Endothelial cell of umbilical vein (primary cell): ENCODE results near the gene RHBDF1. TPM values are rescaled to one million over a fixed set of nuclear protein-coding genes. Genes with fewer than 3 reads are reported as not detected.

Source experiments
- BruUV-seq: library from RNA; stranded (reverse); fragments of 400-500 nt; replicated peaks from 2 replicates; lab custom pipeline; 2021; lab: Mats Ljungman, UMichigan
- CTCF ChIA-PET: fragments of 300-600, 350-600 bp; sonication (Branson Sonifier 250); formaldehyde crosslinking; loops from one replicate; lab custom pipeline; 2021; ENCODE audit warnings: antibody characterized with exemption, inconsistent platforms; lab: Charles Lee
- POLR2A ChIA-PET: fragments of 300-600, 350-600 bp; sonication (Branson Sonifier 250); formaldehyde crosslinking; loops from one replicate; lab custom pipeline; 2021; ENCODE audit warnings: antibody characterized with exemption, inconsistent platforms; lab: Charles Lee
- DNase-seq: peaks from one replicate; pipeline ENCODE4 v3.0.0-alpha.2; 2011; ENCODE audit warnings: low read depth, low spot score
- FAIRE-seq: peaks from 2 replicates; lab custom pipeline; 2011; peaks lifted over from hg19 to GRCh38; lab: Jason Lieb, UNC
- H2AFZ ChIP-seq: 2 replicates; pipeline ENCODE4 v1.6.0; 2012; ENCODE audit warnings: low read depth, low read length, control low read depth, inconsistent platforms
- H3K27ac ChIP-seq: 2 replicates; pipeline ENCODE4 v1.5.1; 2011; ENCODE audit warnings: low read depth, mild to moderate bottlenecking, control low read depth, low read length, moderate library complexity; ENCODE audit not compliant: insufficient read depth
- H3K27me3 ChIP-seq, 2 experiments: 2 replicates each; pipeline versions ENCODE4 v1.6.0 to v1.6.1; 2011; ENCODE audit warnings: low read length in 2 of 2, mixed read lengths in 1 of 2; ENCODE audit not compliant: control insufficient read depth in 2 of 2, insufficient read depth in 2 of 2
- H3K36me3 ChIP-seq, 2 experiments: 2 replicates in 1 of 2; 3 replicates in 1 of 2; pipeline ENCODE4 v1.5.1; 2011; ENCODE audit warnings: low read length in 2 of 2, mild to moderate bottlenecking in 1 of 2, moderate library complexity in 1 of 2; ENCODE audit not compliant: control insufficient read depth in 2 of 2, insufficient read depth in 2 of 2; ENCODE audit errors: extremely low read depth in 1 of 2
- H3K4me1 ChIP-seq: 3 replicates; pipeline ENCODE4 v1.5.1; 2011; ENCODE audit warnings: mild to moderate bottlenecking, low read length; ENCODE audit not compliant: control insufficient read depth, insufficient read depth; ENCODE audit errors: extremely low read depth
- H3K4me2 ChIP-seq: 2 replicates; pipeline ENCODE4 v1.6.1; 2011; ENCODE audit warnings: low read length, control low read depth, mixed read lengths; ENCODE audit not compliant: insufficient read depth
- H3K4me3 ChIP-seq, 3 experiments: fragments of 200-600 bp in 1 of 3; sonication (generic), shearing (Covaris generic) in 1 of 3; replicated peaks in 1 of 3; 2 replicates each; pipeline ENCODE4 v1.5.1; 2011 to 2016; ENCODE audit warnings: control low read depth in 3 of 3, low read length in 3 of 3, mild to moderate bottlenecking in 2 of 3, inconsistent platforms in 1 of 3, low read depth in 1 of 3, moderate library complexity in 1 of 3; ENCODE audit not compliant: insufficient read depth in 1 of 3
- H3K79me2 ChIP-seq: 2 replicates; pipeline ENCODE4 v1.6.0; 2012; ENCODE audit warnings: low read length, inconsistent platforms; ENCODE audit not compliant: control insufficient read depth, insufficient read depth
- H3K9ac ChIP-seq: replicated peaks from 2 replicates; pipeline ENCODE3; 2011; ENCODE audit warnings: low read length, control low read depth; ENCODE audit not compliant: insufficient read depth; ENCODE audit errors: extremely low read depth
- H3K9me1 ChIP-seq: replicated peaks from 3 replicates; pipeline ENCODE4 v1.6.0; 2011; ENCODE audit warnings: mild to moderate bottlenecking, low read length; ENCODE audit not compliant: control insufficient read depth, insufficient read depth; ENCODE audit errors: extremely low read depth
- H3K9me3 ChIP-seq: replicated peaks from 2 replicates; pipeline ENCODE4 v1.5.1; 2012; ENCODE audit warnings: low read length, inconsistent platforms; ENCODE audit not compliant: control insufficient read depth, insufficient read depth
- H4K20me1 ChIP-seq: replicated peaks from 2 replicates; pipeline ENCODE3; 2011; ENCODE audit warnings: mild to moderate bottlenecking, low read length; ENCODE audit not compliant: control insufficient read depth, insufficient read depth; ENCODE audit errors: extremely low read depth
- CTCF ChIP-seq, 2 donors: IDR thresholded peaks; 1 replicate in 1 of 2; 2 replicates in 1 of 2; pipeline ENCODE4 v1.5.1; 2011; ENCODE audit warnings: low read length in 2 of 2, mild to moderate bottlenecking in 2 of 2, moderate library complexity in 2 of 2, control low read depth in 1 of 2, inconsistent platforms in 1 of 2, low read depth in 1 of 2; ENCODE audit not compliant: insufficient read depth in 1 of 2; ENCODE audit errors: extremely low read depth in 1 of 2
- EZH2 ChIP-seq: IDR thresholded peaks from 2 replicates; pipeline ENCODE4 v1.6.1; 2012; ENCODE audit warnings: borderline replicate concordance, low read depth, mild to moderate bottlenecking, moderate library complexity, low read length, inconsistent platforms; ENCODE audit not compliant: severe bottlenecking
- FOS ChIP-seq: IDR thresholded peaks from 2 replicates; pipeline ENCODE4 v1.6.1; 2011; ENCODE audit warnings: mild to moderate bottlenecking, low read length, moderate library complexity, borderline replicate concordance; ENCODE audit not compliant: insufficient read depth
- GATA2 ChIP-seq: IDR thresholded peaks from 2 replicates; pipeline ENCODE4 v1.7.0; 2011; ENCODE audit warnings: low read depth, mild to moderate bottlenecking, moderate library complexity, mixed read lengths, low read length; ENCODE audit not compliant: insufficient read length, insufficient read depth
- JUN ChIP-seq: IDR thresholded peaks from 2 replicates; pipeline ENCODE4 v1.6.1; 2011; ENCODE audit warnings: borderline replicate concordance, low read depth; ENCODE audit not compliant: insufficient read length, insufficient read depth
- MAX ChIP-seq: IDR thresholded peaks from 2 replicates; pipeline ENCODE4 v1.6.1; 2011; ENCODE audit not compliant: insufficient read depth, insufficient read length
- MYC ChIP-seq: IDR thresholded peaks from one replicate; pipeline ENCODE4 v1.6.1; 2011; ENCODE audit warnings: mild to moderate bottlenecking, low read depth, low read length
- POLR2A ChIP-seq: IDR thresholded peaks from 2 replicates; pipeline ENCODE4 v1.6.1; 2012; ENCODE audit warnings: low read depth, mild to moderate bottlenecking, control low read depth, low read length
- POLR2AphosphoS5 ChIP-seq: IDR thresholded peaks from 2 replicates; pipeline ENCODE4 v1.6.1; 2012; ENCODE audit warnings: low read depth, mild to moderate bottlenecking, control low read depth, low read length, moderate library complexity; ENCODE audit not compliant: insufficient read depth
- dilution Hi-C: fragments of 300-500 bp; cut with MboI; formaldehyde crosslinking; loops from one replicate; pipeline ENCODE4 v1.15.0; 2019; ENCODE audit warnings: low sequenced_read_pairs; ENCODE audit not compliant: extremely low pct_ligation_motif_present
- intact Hi-C: fragments of 100-400 bp; cut with micrococcal nuclease; formaldehyde crosslinking; loops from one replicate; pipeline ENCODE4 v1.10.0; 2022
- polyA plus RNA-seq, 4 experiments: library from polyadenylated mRNA; depleted of rRNA in 3 of 4; stranded (reverse) in 3 of 4; unstranded in 1 of 4; fragments of >200 nt; gene quantifications; 2 replicates each; pipeline versions ENCODE4 v1.2.1 to v1.2.3, GENCODE V29; 2011 to 2012; ENCODE audit warnings: missing spikeins in 1 of 4
- total RNA-seq: library from RNA; stranded (reverse); gene quantifications from 2 replicates; pipeline ENCODE4 v1.2.3, GENCODE V29; 2021

Gene RHBDF1
- total and polyA plus RNA-seq, 2 donors (not counting 3 experiments of a cell fraction or from before 2014, with no cell fraction given), result 57.0 to 113 TPM

GRCh38 chr16:119835-120491 lies 47.5 kb upstream of the RHBDF1 start:
- no peak overlapping the region for H2AFZ ChIP-seq
- H3K9me1 ChIP-seq, result no peaks in the 10 kb centered on the region
- H4K20me1 ChIP-seq, result no peaks in the 10 kb centered on the region
- no TSS peak for BruUV-seq
- no peaks in the 10 kb centered on the region for H3K4me1 ChIP-seq
- no peaks in the 10 kb centered on the region for H3K79me2 ChIP-seq
- H3K9me3 ChIP-seq, result no peaks in the 10 kb centered on the region
- no peak overlapping the region for H3K27ac ChIP-seq
- H3K36me3 ChIP-seq, result peaks cover 0 to 7% of the 10 kb centered on the region in 2 experiments
- intact Hi-C loops (no loop called here), dilution Hi-C loops (no loop called here)
- DNase-seq (no peak), FAIRE-seq (no peak)
- no peak overlapping the region for H3K4me3 ChIP-seq
- no peak overlapping the region for H3K9ac ChIP-seq
- POLR2A ChIA-PET, result no interaction called here
- TF ChIP-seq JUN, result no peak
- TF ChIP-seq POLR2AphosphoS5, result no peak
- no peak for TF ChIP-seq GATA2
- no peak for TF ChIP-seq POLR2A
- TF ChIP-seq MAX, result no peak
- H3K4me2 ChIP-seq, result no peak overlapping the region
- CTCF ChIA-PET, result interaction anchor here (0.6 to 4.0 kb wide), 6 partner anchors 9 to 242 kb away, joined by 3 to 34 read pairs (median 8); partner anchors contain the start of genes HBQ1 and NPRL3
- H3K27me3 ChIP-seq, result no peaks in the 10 kb centered on the region

GRCh38 chr16:119295-119694 lies 46.9 kb upstream of the RHBDF1 start:
- Histone ChIP-seq H2AFZ (no peak overlapping the region), H3K79me2 (no peaks in the 10 kb centered on the region), H3K27ac (no peak overlapping the region), H3K9ac (no peak overlapping the region), H3K4me3 (no peak overlapping the region), H3K36me3 (peaks cover 0 to 7% of the 10 kb centered on the region in 2 experiments), H3K9me3 (no peaks in the 10 kb centered on the region), H3K27me3 (no peaks in the 10 kb centered on the region), H3K9me1 (no peaks in the 10 kb centered on the region), H4K20me1 (no peaks in the 10 kb centered on the region), H3K4me2 (no peak overlapping the region), H3K4me1 (no peaks in the 10 kb centered on the region)
- intact Hi-C loops, result no loop called here
- ChIA-PET POLR2A (no interaction called here), CTCF (interaction anchor here (0.6 to 4.0 kb wide), 6 partner anchors 10 to 243 kb away, joined by 3 to 34 read pairs (median 8); partner anchors contain the start of genes HBQ1 and NPRL3)
- dilution Hi-C loops, result no loop called here
- BruUV-seq, result no TSS peak
- TF ChIP-seq GATA2, result no peak
- TF ChIP-seq JUN, result no peak
- no peak for TF ChIP-seq CTCF (IDR thresholded peaks at IDR 0.05; ENCODE audit: extremely low read depth in 1 of 2, insufficient read depth in 1 of 2, low read depth in 1 of 2, low read length in 2 of 2)
- TF ChIP-seq POLR2AphosphoS5, result no peak
- TF ChIP-seq POLR2A, result no peak
- TF ChIP-seq MAX, result no peak
- TF ChIP-seq MYC, result no peak
- no peak for TF ChIP-seq EZH2
- no peak for TF ChIP-seq FOS
- FAIRE-seq (no peak), DNase-seq (no peak)
